ENCODE measurements around the gene ZFP36.

The ZFP36 gene

DNA sequence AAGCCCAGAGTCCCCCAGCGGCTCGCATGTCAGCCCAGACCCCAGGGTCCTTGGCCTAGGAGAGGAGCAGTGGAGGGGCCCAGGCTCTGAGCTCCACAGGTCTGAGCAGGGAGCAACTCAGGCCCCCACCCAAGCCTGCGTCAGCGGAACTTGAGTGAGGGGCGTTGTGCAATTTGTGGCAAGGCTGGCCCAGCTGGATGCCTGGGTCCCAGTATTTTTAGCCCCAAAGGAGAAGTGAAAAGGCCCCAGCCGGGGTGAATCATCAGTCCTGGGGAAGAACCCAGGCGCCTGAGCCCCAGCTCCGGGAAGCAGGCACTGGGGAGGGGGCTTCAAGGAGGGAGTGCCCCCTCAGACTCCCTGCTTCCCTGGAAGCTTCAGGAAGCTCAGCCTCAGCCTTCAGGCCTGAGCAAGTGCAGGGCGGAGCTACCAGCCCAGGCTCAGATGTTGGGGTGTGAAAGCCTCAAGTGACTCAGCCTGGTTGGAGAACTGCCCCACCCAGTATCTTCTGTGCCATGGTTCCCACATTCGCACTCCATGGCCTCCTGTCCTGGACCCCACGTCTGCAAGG is 8.3 kb upstream of the ZFP36 start:
- DNase-seq (ENCODE audit: low spot score): no peak
- TF ChIP-seq, protein P1, sequence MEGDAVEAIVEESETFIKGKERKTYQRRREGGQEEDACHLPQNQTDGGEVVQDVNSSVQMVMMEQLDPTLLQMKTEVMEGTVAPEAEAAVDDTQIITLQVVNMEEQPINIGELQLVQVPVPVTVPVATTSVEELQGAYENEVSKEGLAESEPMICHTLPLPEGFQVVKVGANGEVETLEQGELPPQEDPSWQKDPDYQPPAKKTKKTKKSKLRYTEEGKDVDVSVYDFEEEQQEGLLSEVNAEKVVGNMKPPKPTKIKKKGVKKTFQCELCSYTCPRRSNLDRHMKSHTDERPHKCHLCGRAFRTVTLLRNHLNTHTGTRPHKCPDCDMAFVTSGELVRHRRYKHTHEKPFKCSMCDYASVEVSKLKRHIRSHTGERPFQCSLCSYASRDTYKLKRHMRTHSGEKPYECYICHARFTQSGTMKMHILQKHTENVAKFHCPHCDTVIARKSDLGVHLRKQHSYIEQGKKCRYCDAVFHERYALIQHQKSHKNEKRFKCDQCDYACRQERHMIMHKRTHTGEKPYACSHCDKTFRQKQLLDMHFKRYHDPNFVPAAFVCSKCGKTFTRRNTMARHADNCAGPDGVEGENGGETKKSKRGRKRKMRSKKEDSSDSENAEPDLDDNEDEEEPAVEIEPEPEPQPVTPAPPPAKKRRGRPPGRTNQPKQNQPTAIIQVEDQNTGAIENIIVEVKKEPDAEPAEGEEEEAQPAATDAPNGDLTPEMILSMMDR (IDR thresholded peaks at IDR 0.05; ENCODE audit: extremely low read depth, missing control alignments): no peak

DNA sequence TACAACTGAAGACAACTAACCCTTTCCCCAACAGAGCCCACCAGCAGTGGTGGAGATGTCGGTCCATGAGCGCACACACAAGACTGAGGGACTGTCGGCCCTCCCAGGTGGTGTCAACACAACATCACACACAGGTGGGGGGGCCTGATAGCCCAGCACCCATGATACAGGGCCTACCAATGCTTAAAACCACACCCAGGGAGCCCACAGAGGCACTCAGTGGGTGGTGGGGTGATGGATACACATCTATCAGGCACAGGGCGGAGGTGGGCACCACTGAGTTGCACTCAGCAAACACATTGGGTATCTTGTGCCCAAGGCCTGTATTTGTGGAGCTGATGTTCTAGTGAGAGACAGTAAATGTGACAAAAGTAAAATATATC is 7.0 kb upstream of the ZFP36 start:
- DNase-seq (ENCODE audit: low spot score): no peak
- TF ChIP-seq, protein P1 (IDR thresholded peaks at IDR 0.05; ENCODE audit: extremely low read depth, missing control alignments): no peak

DNA sequence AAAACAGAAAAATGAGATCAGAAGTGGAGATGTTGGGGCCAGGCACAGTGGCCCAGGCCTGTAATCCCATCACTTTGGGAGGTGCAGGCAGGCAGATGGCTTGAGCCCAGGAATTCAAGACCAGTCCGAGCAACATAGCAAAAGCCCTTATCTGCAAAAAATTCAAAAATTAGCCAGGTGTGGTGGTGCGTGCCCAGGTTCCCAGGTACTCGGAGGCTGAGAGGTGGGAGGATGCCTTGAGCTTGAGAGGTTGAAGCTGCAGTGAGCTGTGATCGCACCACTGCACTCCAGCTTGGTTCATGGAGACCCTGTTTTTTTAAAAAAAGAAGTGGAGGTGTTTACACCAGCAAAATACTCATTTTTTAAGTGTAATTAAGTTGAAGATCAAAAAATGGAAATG is 6.6 kb upstream of the ZFP36 start:
- TF ChIP-seq, protein P1 (IDR thresholded peaks at IDR 0.05; ENCODE audit: extremely low read depth, missing control alignments): no peak
- DNase-seq (ENCODE audit: low spot score): no peak

DNA sequence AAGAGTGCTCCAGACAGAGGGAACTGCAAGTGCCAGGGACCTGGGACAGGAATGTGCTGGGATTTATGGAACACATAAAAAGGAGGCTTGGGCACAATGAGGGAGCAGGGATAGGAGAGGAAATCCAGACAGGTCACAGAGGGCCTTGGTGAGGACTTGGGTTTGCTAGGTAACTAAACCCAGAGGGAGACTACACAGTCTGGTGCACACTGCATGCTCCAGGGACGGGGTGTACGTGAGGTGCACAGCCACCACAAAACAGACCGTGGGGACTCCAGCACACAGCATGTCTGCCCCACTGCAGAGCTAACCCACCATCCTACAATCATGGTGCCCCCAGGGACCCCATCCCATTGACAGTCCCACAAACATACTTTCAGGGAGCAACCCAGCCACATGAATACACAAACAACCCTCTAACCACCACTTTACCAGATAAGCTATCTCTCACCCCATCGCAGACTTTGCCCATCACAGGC is 5.5 kb upstream of the ZFP36 start:
- DNase-seq (ENCODE audit: low spot score): no peak

DNA sequence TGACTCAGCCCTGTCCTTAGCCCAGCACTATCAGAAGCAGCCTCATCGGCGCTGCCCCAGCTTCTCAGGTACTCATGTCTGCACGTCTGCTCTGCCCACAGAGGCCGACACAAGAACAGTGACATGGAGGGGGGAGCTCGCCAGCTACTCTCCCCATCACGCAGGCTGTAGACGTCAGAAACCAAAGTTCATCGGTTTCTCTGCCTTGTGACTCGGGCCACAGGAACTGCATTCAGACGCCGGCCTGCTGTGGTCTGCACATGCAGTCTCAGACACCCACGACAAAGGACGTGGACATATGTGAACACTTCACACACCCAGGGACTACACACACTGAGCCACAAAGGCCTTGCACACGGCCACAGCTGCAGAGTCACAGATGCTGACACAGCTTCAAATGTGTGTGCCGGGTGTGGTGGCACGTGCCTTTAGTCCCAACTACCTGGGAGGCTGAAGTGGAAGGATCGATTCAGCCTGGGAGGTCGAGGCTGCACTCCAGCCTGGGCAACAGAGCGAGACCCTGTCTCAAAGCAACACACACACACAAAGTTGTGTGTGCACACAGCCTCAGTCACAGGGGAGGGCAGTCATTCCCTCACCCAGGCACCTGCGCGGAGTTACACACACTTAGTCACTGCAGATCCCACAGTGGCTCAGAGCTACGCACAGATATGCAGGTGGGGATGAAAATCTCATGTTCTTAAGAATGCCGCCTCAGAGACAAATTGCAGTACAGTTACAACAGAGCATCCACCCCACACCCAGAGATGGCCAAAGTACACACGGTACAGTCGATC is 4.9 kb upstream of the ZFP36 start:
- TF ChIP-seq, protein P1 (IDR thresholded peaks at IDR 0.05; ENCODE audit: extremely low read depth, missing control alignments): no peak

More for the DNA sequence above, 5.5 kb upstream of the ZFP36 start:
- TF ChIP-seq, protein P1 (IDR thresholded peaks at IDR 0.05; ENCODE audit: extremely low read depth, missing control alignments): no peak

DNA sequence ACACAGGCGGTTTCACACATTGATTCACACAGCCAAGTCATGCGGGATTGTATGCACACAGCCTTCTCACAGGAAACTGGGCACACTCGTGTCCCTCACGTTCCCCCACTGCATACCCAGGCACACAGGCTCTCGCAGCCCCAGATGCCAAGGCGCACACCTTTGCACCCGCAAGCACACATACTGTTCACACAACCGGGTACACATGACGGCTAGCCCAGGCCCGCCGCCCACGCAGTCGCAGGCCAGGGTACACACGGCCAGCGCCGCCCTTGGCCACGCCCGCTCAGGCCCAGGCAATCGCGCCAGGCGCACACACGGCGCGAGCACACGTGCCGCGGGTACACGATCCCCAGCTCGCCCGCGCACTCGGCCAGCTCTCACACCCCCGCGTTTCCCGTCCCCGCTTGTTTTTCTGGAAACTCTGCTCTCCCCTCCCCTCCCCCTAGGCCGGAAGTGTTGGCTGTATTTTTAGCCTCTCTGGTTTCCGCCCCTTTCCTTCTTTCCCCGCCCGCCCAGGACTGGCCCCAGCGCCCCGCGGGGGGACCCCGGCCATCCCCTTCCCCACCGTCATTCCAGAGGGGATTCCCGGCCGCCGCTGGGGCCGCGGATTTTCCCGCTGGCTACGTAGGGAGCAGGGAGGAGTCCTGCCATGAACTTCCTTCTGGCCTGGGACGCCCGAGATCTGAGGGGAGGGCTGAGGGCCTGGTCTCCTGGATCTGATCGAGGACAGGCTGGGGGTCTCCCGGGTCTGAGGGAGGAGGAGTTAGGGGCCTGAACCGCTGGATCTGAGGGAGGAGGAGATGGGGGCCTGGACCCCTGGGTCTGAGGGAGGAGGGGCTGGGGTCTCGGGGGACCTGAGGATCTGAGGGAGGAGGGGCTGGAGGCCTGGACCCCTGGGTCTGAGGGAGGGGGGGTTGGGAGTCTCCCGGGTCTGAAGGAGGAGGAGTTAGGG is 4.0 kb upstream of the ZFP36 start:
- TF ChIP-seq, protein P1 (IDR thresholded peaks at IDR 0.05; ENCODE audit: extremely low read depth, missing control alignments): no peak
- peak; percentile 70 for DNase-seq (ENCODE audit: low spot score)

More for the DNA sequence above, 4.9 kb upstream of the ZFP36 start:
- DNase-seq (ENCODE audit: low spot score): peak; percentile 67

Measured in GM20000 (cell line).